ENCODE results near the gene PPP1R3G. TPM values are rescaled to one million over a fixed set of nuclear protein-coding genes. Genes with fewer than 3 reads are reported as not detected.

PPP1R3G gene
- total RNA-seq, 1 donor from 2014 or later, result 0.39 TPM

GRCh38 chr6:5055118-5055517 lies 30.0 kb upstream of the PPP1R3G start:
- peak overlapping the region; percentile 63 for H3K27ac ChIP-seq (ENCODE audit: low read depth, low read length)
- Mint-ChIP-seq H3K27me3 (ENCODE audit: low read depth, unreplicated experiment) (no peaks in the 10 kb centered on the region), H3K4me1 (ENCODE audit: low read depth, unreplicated experiment) (peaks cover 16% of the 10 kb centered on the region), H3K27ac (ENCODE audit: unreplicated experiment) (peak overlapping the region; percentile 8), H3K4me3 (ENCODE audit: unreplicated experiment) (no peak overlapping the region), H3K9me3 (ENCODE audit: unreplicated experiment) (peaks cover 9% of the 10 kb centered on the region), H3K36me3 (ENCODE audit: low read depth, unreplicated experiment) (peaks cover 5% of the 10 kb centered on the region)
- H3K4me2 ChIP-seq (ENCODE audit: low read length), result peak overlapping the region; percentile 62
- no peaks in the 10 kb centered on the region for H3K36me3 ChIP-seq (ENCODE audit: insufficient read depth, low read length)
- no peak for TF ChIP-seq EZH2 (IDR thresholded peaks at IDR 0.05; ENCODE audit: insufficient read depth, low read length)
- TF ChIP-seq CTCF (IDR thresholded peaks at IDR 0.05; ENCODE audit: insufficient read depth, low read depth, low read length), result no peak
- no peaks in the 10 kb centered on the region for H4K20me1 ChIP-seq (ENCODE audit: insufficient read depth, low read length)
- no peak overlapping the region for H3K4me3 ChIP-seq (ENCODE audit: insufficient read depth, low read depth, low read length)
- H3K27me3 ChIP-seq (ENCODE audit: insufficient read depth, low read length), result no peaks in the 10 kb centered on the region
- no peak overlapping the region for H3K9ac ChIP-seq (ENCODE audit: low read length)
- no peak for FAIRE-seq
- H2AFZ ChIP-seq (ENCODE audit: low read depth, low read length), result no peak overlapping the region
- no peaks in the 10 kb centered on the region for H3K79me2 ChIP-seq (ENCODE audit: insufficient read depth, low read length)
- peaks cover 9% of the 10 kb centered on the region for H3K4me1 ChIP-seq (ENCODE audit: insufficient read depth, low read length)
- H3K9me3 ChIP-seq (ENCODE audit: insufficient read depth, low read depth, low read length), result no peaks in the 10 kb centered on the region
- DNase-seq (ENCODE audit: low read depth), result no peak

- H3K4me1 Mint-ChIP-seq (ENCODE audit: low read depth, unreplicated experiment), result peaks cover 12% of the 10 kb centered on the region
- no peaks in the 10 kb centered on the region for H3K36me3 ChIP-seq (ENCODE audit: insufficient read depth, low read length)
Measured at GRCh38 chr6:5058254-5058653, 26.9 kb upstream of the PPP1R3G start.

More at GRCh38 chr6:5058254-5058653, 26.9 kb upstream of the PPP1R3G start:
- Mint-ChIP-seq H3K27me3 (ENCODE audit: low read depth, unreplicated experiment) (no peaks in the 10 kb centered on the region), H3K4me3 (ENCODE audit: unreplicated experiment) (no peak overlapping the region), H3K36me3 (ENCODE audit: low read depth, unreplicated experiment) (no peaks in the 10 kb centered on the region), H3K9me3 (ENCODE audit: unreplicated experiment) (no peaks in the 10 kb centered on the region), H3K27ac (ENCODE audit: unreplicated experiment) (no peak overlapping the region)
- Histone ChIP-seq H2AFZ (ENCODE audit: low read depth, low read length) (no peak overlapping the region), H3K4me3 (ENCODE audit: insufficient read depth, low read depth, low read length) (no peak overlapping the region), H3K79me2 (ENCODE audit: insufficient read depth, low read length) (no peaks in the 10 kb centered on the region), H3K9ac (ENCODE audit: low read length) (no peak overlapping the region), H4K20me1 (ENCODE audit: insufficient read depth, low read length) (no peaks in the 10 kb centered on the region), H3K4me2 (ENCODE audit: low read length) (no peak overlapping the region), H3K27ac (ENCODE audit: low read depth, low read length) (no peak overlapping the region), H3K27me3 (ENCODE audit: insufficient read depth, low read length) (no peaks in the 10 kb centered on the region), H3K4me1 (ENCODE audit: insufficient read depth, low read length) (peaks cover 9% of the 10 kb centered on the region), H3K9me3 (ENCODE audit: insufficient read depth, low read depth, low read length) (no peaks in the 10 kb centered on the region)
- TF ChIP-seq EZH2 (IDR thresholded peaks at IDR 0.05; ENCODE audit: insufficient read depth, low read length) (no peak), CTCF (IDR thresholded peaks at IDR 0.05; ENCODE audit: insufficient read depth, low read depth, low read length) (no peak)
- FAIRE-seq, result no peak
- DNase-seq (ENCODE audit: low read depth), result no peak

Data from astrocyte (in vitro differentiated cells and primary cell).